ENCODE results near the gene MYH14.

Gene MYH14

GRCh38 chr19:50203281-50204080, at the start of gene MYH14:
Gene MYH14 (plus strand): TSS chr19:50203622. CDS start chr19:50210366, 6,744 bp downstream.
- peak; percentile 65 for DNase-seq (ENCODE audit: low read depth)

GRCh38 chr19:50154529-50154928, 48.9 kb upstream of the MYH14 start:
- DNase-seq (ENCODE audit: low read depth) = no peak

- DNase-seq (ENCODE audit: low read depth) = no peak
These were observed 47.8 kb upstream of the MYH14 start for GRCh38 chr19:50155520-50156109.

GRCh38 chr19:50158577-50158976, 44.8 kb upstream of the MYH14 start:
- no peak for DNase-seq (ENCODE audit: low read depth)

GRCh38 chr19:50159078-50159477, 44.3 kb upstream of the MYH14 start:
- DNase-seq (ENCODE audit: low read depth) = no peak

GRCh38 chr19:50162988-50163387, 40.4 kb upstream of the MYH14 start, which contains the start of gene IZUMO2:
Gene IZUMO2 (minus strand): TSS chr19:50163281. CDS start chr19:50163194, 87 bp downstream.
- no peak for DNase-seq (ENCODE audit: low read depth)

- no peak for DNase-seq (ENCODE audit: low read depth)
These were observed 36.1 kb upstream of the MYH14 start for GRCh38 chr19:50167314-50167721.

GRCh38 chr19:50171752-50172151, 31.7 kb upstream of the MYH14 start:
- DNase-seq (ENCODE audit: low read depth) = no peak

- no peak for DNase-seq (ENCODE audit: low read depth)
These were observed 30.7 kb upstream of the MYH14 start for GRCh38 chr19:50172726-50173125.

GRCh38 chr19:50173127-50173526, 30.3 kb upstream of the MYH14 start:
- DNase-seq (ENCODE audit: low read depth) = no peak

GRCh38 chr19:50174100-50174793, 29.2 kb upstream of the MYH14 start:
- DNase-seq (ENCODE audit: low read depth) = no peak

- no peak for DNase-seq (ENCODE audit: low read depth)
These were observed 27.5 kb upstream of the MYH14 start for GRCh38 chr19:50175924-50176323.

GRCh38 chr19:50176775-50177174, 26.6 kb upstream of the MYH14 start:
- no peak for DNase-seq (ENCODE audit: low read depth)

- no peak for DNase-seq (ENCODE audit: low read depth)
These were observed 25.1 kb upstream of the MYH14 start for GRCh38 chr19:50178320-50178719.

GRCh38 chr19:50178859-50179537, 24.4 kb upstream of the MYH14 start:
- DNase-seq (ENCODE audit: low read depth) = peak; percentile 16

GRCh38 chr19:50181121-50181520, 22.3 kb upstream of the MYH14 start:
- DNase-seq (ENCODE audit: low read depth) = no peak

GRCh38 chr19:50184196-50184595, 19.2 kb upstream of the MYH14 start:
- DNase-seq (ENCODE audit: low read depth) = no peak

- DNase-seq (ENCODE audit: low read depth) = no peak
These were observed 15.5 kb upstream of the MYH14 start for GRCh38 chr19:50187937-50188336.

GRCh38 chr19:50189331-50189730, 14.1 kb upstream of the MYH14 start:
- DNase-seq (ENCODE audit: low read depth) = no peak

GRCh38 chr19:50190439-50190891, 13.0 kb upstream of the MYH14 start:
- DNase-seq (ENCODE audit: low read depth) = no peak

GRCh38 chr19:50191216-50191615, 12.2 kb upstream of the MYH14 start:
- DNase-seq (ENCODE audit: low read depth) = no peak
